ENCODE results near the gene SLC22A4.

DNA sequence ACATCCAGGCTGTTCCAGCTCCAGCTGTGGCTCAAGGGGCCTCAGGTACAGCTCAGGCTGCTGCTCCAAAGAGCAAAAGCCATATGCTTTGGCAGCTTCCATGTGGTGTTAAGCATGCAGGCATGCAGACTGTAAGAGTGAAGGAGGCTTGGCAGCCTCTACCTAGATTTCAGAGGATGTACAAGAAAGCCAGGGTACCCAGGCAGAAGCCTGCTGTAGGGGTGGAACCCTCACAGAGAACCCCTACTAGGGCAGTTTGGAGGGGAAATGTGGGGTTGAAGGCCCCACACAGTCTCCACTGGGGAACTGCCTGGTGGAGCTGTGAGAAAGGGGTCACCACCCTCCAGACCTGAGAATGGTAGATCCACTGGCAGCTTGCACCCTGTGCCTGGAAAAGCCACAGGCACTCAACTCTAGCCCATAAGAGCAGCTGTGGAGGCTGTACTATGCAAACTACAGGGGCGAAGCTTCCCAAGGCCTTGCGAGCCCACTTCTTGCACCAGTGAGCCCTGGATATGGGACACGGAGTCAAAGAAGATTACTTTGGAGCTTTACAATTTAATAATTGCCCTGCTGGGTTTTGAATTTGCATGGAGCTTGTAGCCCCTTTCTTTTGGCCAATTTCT is 61.1 kb downstream of the SLC22A4 start:
- TF ChIP-seq, protein P1, sequence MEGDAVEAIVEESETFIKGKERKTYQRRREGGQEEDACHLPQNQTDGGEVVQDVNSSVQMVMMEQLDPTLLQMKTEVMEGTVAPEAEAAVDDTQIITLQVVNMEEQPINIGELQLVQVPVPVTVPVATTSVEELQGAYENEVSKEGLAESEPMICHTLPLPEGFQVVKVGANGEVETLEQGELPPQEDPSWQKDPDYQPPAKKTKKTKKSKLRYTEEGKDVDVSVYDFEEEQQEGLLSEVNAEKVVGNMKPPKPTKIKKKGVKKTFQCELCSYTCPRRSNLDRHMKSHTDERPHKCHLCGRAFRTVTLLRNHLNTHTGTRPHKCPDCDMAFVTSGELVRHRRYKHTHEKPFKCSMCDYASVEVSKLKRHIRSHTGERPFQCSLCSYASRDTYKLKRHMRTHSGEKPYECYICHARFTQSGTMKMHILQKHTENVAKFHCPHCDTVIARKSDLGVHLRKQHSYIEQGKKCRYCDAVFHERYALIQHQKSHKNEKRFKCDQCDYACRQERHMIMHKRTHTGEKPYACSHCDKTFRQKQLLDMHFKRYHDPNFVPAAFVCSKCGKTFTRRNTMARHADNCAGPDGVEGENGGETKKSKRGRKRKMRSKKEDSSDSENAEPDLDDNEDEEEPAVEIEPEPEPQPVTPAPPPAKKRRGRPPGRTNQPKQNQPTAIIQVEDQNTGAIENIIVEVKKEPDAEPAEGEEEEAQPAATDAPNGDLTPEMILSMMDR (IDR thresholded peaks at IDR 0.05): no peak
- TF ChIP-seq POLR2AphosphoS5 (IDR thresholded peaks at IDR 0.05): no peak
- no peak for TF ChIP-seq EP300 (IDR thresholded peaks at IDR 0.05)
- TF ChIP-seq POLR2A (IDR thresholded peaks at IDR 0.05): no peak

All from upper lobe of left lung (tissue), 4 donors.